ENCODE data around the gene RERE. TPM values are rescaled to one million over a fixed set of nuclear protein-coding genes. Genes with fewer than 3 reads are reported as not detected.
A peak's percentile ranks its signal among the peaks of the same experiment; 100 is the strongest.

Gene RERE
- polyA plus RNA-seq, 4 donors, result 112 to 163 (median 156) TPM

GRCh38 chr1:8533124-8533523, 284.3 kb downstream of the RERE start:
- DNase-seq (ENCODE audit: low read depth in 4 of 4, low spot score in 3 of 4), result no peak

GRCh38 chr1:8529901-8530300, 287.5 kb downstream of the RERE start:
- DNase-seq (ENCODE audit: low read depth in 4 of 4, low spot score in 3 of 4), result no peak

- DNase-seq (ENCODE audit: low read depth in 4 of 4, low spot score in 3 of 4), result no peak
These were observed 289.5 kb downstream of the RERE start for GRCh38 chr1:8527941-8528340.

GRCh38 chr1:8525558-8526275, 291.7 kb downstream of the RERE start:
- peak; percentile 92 to 95 (median 94) for DNase-seq (ENCODE audit: low read depth in 4 of 4, low spot score in 3 of 4)

- DNase-seq (ENCODE audit: low read depth in 4 of 4, low spot score in 3 of 4), result no peak
These were observed 292.3 kb downstream of the RERE start for GRCh38 chr1:8525216-8525557.

GRCh38 chr1:8524627-8525157, 292.7 kb downstream of the RERE start:
- no peak for DNase-seq (ENCODE audit: low read depth in 4 of 4, low spot score in 3 of 4)

- no peak for DNase-seq (ENCODE audit: low read depth in 4 of 4, low spot score in 3 of 4)
These were observed 293.7 kb downstream of the RERE start for GRCh38 chr1:8523666-8524206.

- no peak for DNase-seq (ENCODE audit: low read depth in 4 of 4, low spot score in 3 of 4)
These were observed 296.9 kb downstream of the RERE start for GRCh38 chr1:8520483-8520966.

- DNase-seq (ENCODE audit: low read depth in 4 of 4, low spot score in 3 of 4), result no peak
These were observed 298.3 kb downstream of the RERE start for GRCh38 chr1:8519167-8519566.

GRCh38 chr1:8518490-8518801, 299.0 kb downstream of the RERE start:
- no peak for DNase-seq (ENCODE audit: low read depth in 4 of 4, low spot score in 3 of 4)

- no peak for DNase-seq (ENCODE audit: low read depth in 4 of 4, low spot score in 3 of 4)
These were observed 299.6 kb downstream of the RERE start for GRCh38 chr1:8517661-8518489.

- no peak for DNase-seq (ENCODE audit: low read depth in 4 of 4, low spot score in 3 of 4)
These were observed 300.5 kb downstream of the RERE start for GRCh38 chr1:8516793-8517556.

- no peak for DNase-seq (ENCODE audit: low read depth in 4 of 4, low spot score in 3 of 4)
These were observed 301.1 kb downstream of the RERE start for GRCh38 chr1:8516278-8516777.

GRCh38 chr1:8512504-8512903, 304.9 kb downstream of the RERE start:
- no peak for DNase-seq (ENCODE audit: low read depth in 4 of 4, low spot score in 3 of 4)

- no peak for DNase-seq (ENCODE audit: low read depth in 4 of 4, low spot score in 3 of 4)
These were observed 307.2 kb downstream of the RERE start for GRCh38 chr1:8510041-8510823.

GRCh38 chr1:8509579-8509978, 307.9 kb downstream of the RERE start:
- DNase-seq (ENCODE audit: low read depth in 4 of 4, low spot score in 3 of 4), result no peak

GRCh38 chr1:8506995-8507615, 310.3 kb downstream of the RERE start:
- DNase-seq (ENCODE audit: low read depth in 4 of 4, low spot score in 3 of 4), result no peak

GRCh38 chr1:8506456-8506855, 311.0 kb downstream of the RERE start:
- no peak for DNase-seq (ENCODE audit: low read depth in 4 of 4, low spot score in 3 of 4)

GRCh38 chr1:8503842-8504241, 313.6 kb downstream of the RERE start:
- DNase-seq (ENCODE audit: low read depth in 4 of 4, low spot score in 3 of 4), result no peak

Data from left renal pelvis (tissue), 4 donors.